ENCODE results near the gene RAI14. TPM values are rescaled to one million over a fixed set of nuclear protein-coding genes. Genes with fewer than 3 reads are reported as not detected.

The RAI14 gene
- total and polyA plus RNA-seq, 4 donors: 19.4 to 214 (median 73.1) TPM

GRCh38 chr5:34663771-34664496, 7.8 kb downstream of the RAI14 start:
- H3K27ac ChIP-seq (ENCODE audit: low read depth in 1 of 2, low read length in 2 of 2): no peak overlapping the region
- H3K4me1 ChIP-seq (ENCODE audit: control insufficient read depth in 1 of 2, insufficient read depth in 2 of 2, low read length in 2 of 2): peaks cover 0 to 3% of the 10 kb centered on the region in 2 donors
- no peak overlapping the region for H3K4me3 ChIP-seq (ENCODE audit: low read length in 2 of 2)
- no peak for DNase-seq
- H3K27me3 ChIP-seq (ENCODE audit: control insufficient read depth in 1 of 2, insufficient read depth in 2 of 2, low read length in 1 of 2): no peaks in the 10 kb centered on the region
- ATAC-seq (ENCODE audit: low FRiP score): no peak
- H3K36me3 ChIP-seq (ENCODE audit: control insufficient read depth in 1 of 2, insufficient read depth in 2 of 2, low read length in 1 of 2): peaks cover 0 to 4% of the 10 kb centered on the region in 2 donors
- 90 to 95% methylated on average over 7 of the region's 7 CpGs for WGBS, 2 donors
- intact Hi-C loops (cut with DNase I): no loop called here
- H3K9me3 ChIP-seq (ENCODE audit: control insufficient read depth, low read length): no peaks in the 10 kb centered on the region

- 75 to 78% methylated on average over 8 of the region's 8 CpGs for WGBS, 2 donors
- peak overlapping the region in 1 of 2 donors; percentile 29 for H3K27ac ChIP-seq (ENCODE audit: low read depth in 1 of 2, low read length in 2 of 2)
- no peaks in the 10 kb centered on the region for H3K27me3 ChIP-seq (ENCODE audit: control insufficient read depth in 1 of 2, insufficient read depth in 2 of 2, low read length in 1 of 2)
Observed at GRCh38 chr5:34666392-34667080, 10.4 kb downstream of the RAI14 start.

GRCh38 chr5:34667705-34668104, 11.6 kb downstream of the RAI14 start:
- peaks cover 3 to 5% of the 10 kb centered on the region in 2 donors for H3K4me1 ChIP-seq (ENCODE audit: control insufficient read depth in 1 of 2, insufficient read depth in 2 of 2, low read length in 2 of 2)

More at GRCh38 chr5:34666392-34667080, 10.4 kb downstream of the RAI14 start:
- peaks cover 3 to 5% of the 10 kb centered on the region in 2 donors for H3K4me1 ChIP-seq (ENCODE audit: control insufficient read depth in 1 of 2, insufficient read depth in 2 of 2, low read length in 2 of 2)
- H3K9me3 ChIP-seq (ENCODE audit: control insufficient read depth, low read length): no peaks in the 10 kb centered on the region
- no peak overlapping the region for H3K4me3 ChIP-seq (ENCODE audit: low read length in 2 of 2)
- H3K36me3 ChIP-seq (ENCODE audit: control insufficient read depth in 1 of 2, insufficient read depth in 2 of 2, low read length in 1 of 2): peaks cover 0 to 4% of the 10 kb centered on the region in 2 donors
- no peak for DNase-seq
- ATAC-seq (ENCODE audit: low FRiP score): no peak
- intact Hi-C loops (cut with DNase I): no loop called here

GRCh38 chr5:34669931-34670516, 13.9 kb downstream of the RAI14 start:
- Histone ChIP-seq H3K27me3 (ENCODE audit: control insufficient read depth in 1 of 2, insufficient read depth in 2 of 2, low read length in 1 of 2) (no peaks in the 10 kb centered on the region), H3K9me3 (ENCODE audit: control insufficient read depth, low read length) (no peaks in the 10 kb centered on the region), H3K4me1 (ENCODE audit: control insufficient read depth in 1 of 2, insufficient read depth in 2 of 2, low read length in 2 of 2) (peaks cover 6 to 14% of the 10 kb centered on the region in 2 donors), H3K36me3 (ENCODE audit: control insufficient read depth in 1 of 2, insufficient read depth in 2 of 2, low read length in 1 of 2) (peaks cover 0 to 4% of the 10 kb centered on the region in 2 donors), H3K4me3 (ENCODE audit: low read length in 2 of 2) (no peak overlapping the region), H3K27ac (ENCODE audit: low read depth in 1 of 2, low read length in 2 of 2) (no peak overlapping the region)
- ATAC-seq (ENCODE audit: low FRiP score) (no peak), DNase-seq (no peak)
- intact Hi-C loops (cut with DNase I): no loop called here
- WGBS, 2 donors: 4 to 8% methylated on average over 7 of the region's 7 CpGs

More at GRCh38 chr5:34667705-34668104, 11.6 kb downstream of the RAI14 start:
- Histone ChIP-seq H3K27ac (ENCODE audit: low read depth in 1 of 2, low read length in 2 of 2) (no peak overlapping the region), H3K27me3 (ENCODE audit: control insufficient read depth in 1 of 2, insufficient read depth in 2 of 2, low read length in 1 of 2) (no peaks in the 10 kb centered on the region), H3K9me3 (ENCODE audit: control insufficient read depth, low read length) (no peaks in the 10 kb centered on the region), H3K36me3 (ENCODE audit: control insufficient read depth in 1 of 2, insufficient read depth in 2 of 2, low read length in 1 of 2) (peaks cover 0 to 4% of the 10 kb centered on the region in 2 donors), H3K4me3 (ENCODE audit: low read length in 2 of 2) (no peak overlapping the region)
- ATAC-seq (ENCODE audit: low FRiP score): no peak
- DNase-seq: no peak
- intact Hi-C loops (cut with DNase I): no loop called here
- 70 to 72% methylated on average over 5 of the region's 5 CpGs for WGBS, 2 donors

GRCh38 chr5:34672196-34672595, 16.1 kb downstream of the RAI14 start:
- no peak for ATAC-seq (ENCODE audit: low FRiP score)
- Histone ChIP-seq H3K9me3 (ENCODE audit: control insufficient read depth, low read length) (no peaks in the 10 kb centered on the region), H3K27ac (ENCODE audit: low read depth in 1 of 2, low read length in 2 of 2) (no peak overlapping the region), H3K36me3 (ENCODE audit: control insufficient read depth in 1 of 2, insufficient read depth in 2 of 2, low read length in 1 of 2) (no peaks in the 10 kb centered on the region), H3K4me1 (ENCODE audit: control insufficient read depth in 1 of 2, insufficient read depth in 2 of 2, low read length in 2 of 2) (peaks cover 12 to 13% of the 10 kb centered on the region in 2 donors), H3K27me3 (ENCODE audit: control insufficient read depth in 1 of 2, insufficient read depth in 2 of 2, low read length in 1 of 2) (no peaks in the 10 kb centered on the region), H3K4me3 (ENCODE audit: low read length in 2 of 2) (no peak overlapping the region)
- intact Hi-C loops (cut with DNase I): no loop called here
- no peak for DNase-seq
- 72 to 80% methylated on average over 1 of the region's 1 CpG for WGBS, 2 donors

GRCh38 chr5:34673463-34674125, 17.5 kb downstream of the RAI14 start:
- H3K27ac ChIP-seq (ENCODE audit: low read depth in 1 of 2, low read length in 2 of 2): peak overlapping the region; percentile 89 to 92
- intact Hi-C loops (cut with DNase I): no loop called here

GRCh38 chr5:34674187-34674586, 18.1 kb downstream of the RAI14 start:
- intact Hi-C loops (cut with DNase I): no loop called here
- Histone ChIP-seq H3K27me3 (ENCODE audit: control insufficient read depth in 1 of 2, insufficient read depth in 2 of 2, low read length in 1 of 2) (no peaks in the 10 kb centered on the region), H3K27ac (ENCODE audit: low read depth in 1 of 2, low read length in 2 of 2) (peak overlapping the region; percentile 89 to 92), H3K36me3 (ENCODE audit: control insufficient read depth in 1 of 2, insufficient read depth in 2 of 2, low read length in 1 of 2) (no peaks in the 10 kb centered on the region), H3K9me3 (ENCODE audit: control insufficient read depth, low read length) (no peaks in the 10 kb centered on the region), H3K4me1 (ENCODE audit: control insufficient read depth in 1 of 2, insufficient read depth in 2 of 2, low read length in 2 of 2) (peaks cover 10 to 20% of the 10 kb centered on the region in 2 donors), H3K4me3 (ENCODE audit: low read length in 2 of 2) (no peak overlapping the region)
- ATAC-seq (ENCODE audit: low FRiP score) (peak; percentile 61), DNase-seq (no peak)
- WGBS, 2 donors: 7 to 9% methylated on average over 3 of the region's 3 CpGs

More at GRCh38 chr5:34673463-34674125, 17.5 kb downstream of the RAI14 start:
- Histone ChIP-seq H3K36me3 (ENCODE audit: control insufficient read depth in 1 of 2, insufficient read depth in 2 of 2, low read length in 1 of 2) (no peaks in the 10 kb centered on the region), H3K27me3 (ENCODE audit: control insufficient read depth in 1 of 2, insufficient read depth in 2 of 2, low read length in 1 of 2) (no peaks in the 10 kb centered on the region), H3K4me3 (ENCODE audit: low read length in 2 of 2) (no peak overlapping the region), H3K4me1 (ENCODE audit: control insufficient read depth in 1 of 2, insufficient read depth in 2 of 2, low read length in 2 of 2) (peaks cover 12 to 18% of the 10 kb centered on the region in 2 donors), H3K9me3 (ENCODE audit: control insufficient read depth, low read length) (no peaks in the 10 kb centered on the region)
- DNase-seq: no peak
- WGBS, 2 donors: 47 to 59% methylated on average over 4 of the region's 4 CpGs
- peak; percentile 26 for ATAC-seq (ENCODE audit: low FRiP score)

GRCh38 chr5:34675857-34676256, 19.7 kb downstream of the RAI14 start:
- peaks cover 7 to 23% of the 10 kb centered on the region in 2 donors for H3K4me1 ChIP-seq (ENCODE audit: control insufficient read depth in 1 of 2, insufficient read depth in 2 of 2, low read length in 2 of 2)
- H3K27me3 ChIP-seq (ENCODE audit: control insufficient read depth in 1 of 2, insufficient read depth in 2 of 2, low read length in 1 of 2): no peaks in the 10 kb centered on the region
- H3K36me3 ChIP-seq (ENCODE audit: control insufficient read depth in 1 of 2, insufficient read depth in 2 of 2, low read length in 1 of 2): no peaks in the 10 kb centered on the region
- DNase-seq: no peak
- 59 to 61% methylated on average over 3 of the region's 3 CpGs for WGBS, 2 donors
- intact Hi-C loops (cut with DNase I): loop anchor here in 1 of 2 donors (5.0 kb wide), 1 partner anchor 41 kb away; no protein-coding TSS in a partner anchor
- H3K27ac ChIP-seq (ENCODE audit: low read depth in 1 of 2, low read length in 2 of 2): peak overlapping the region in 1 of 2 donors; percentile 59
- no peak for ATAC-seq (ENCODE audit: low FRiP score)
- no peak overlapping the region for H3K4me3 ChIP-seq (ENCODE audit: low read length in 2 of 2)
- H3K9me3 ChIP-seq (ENCODE audit: control insufficient read depth, low read length): no peaks in the 10 kb centered on the region
